GDM1 (cell line): ENCODE results near the gene HSPB1.
"Not testable (repeated sequence)": the region's sequence is repeated elsewhere in the genome, so short reads cannot be mapped to it uniquely, and the experiment has no call there.

Source experiments
- DNase-seq: peaks from one replicate; lab custom pipeline; 2025; lab: John Stamatoyannopoulos, UW

Gene HSPB1

DNA sequence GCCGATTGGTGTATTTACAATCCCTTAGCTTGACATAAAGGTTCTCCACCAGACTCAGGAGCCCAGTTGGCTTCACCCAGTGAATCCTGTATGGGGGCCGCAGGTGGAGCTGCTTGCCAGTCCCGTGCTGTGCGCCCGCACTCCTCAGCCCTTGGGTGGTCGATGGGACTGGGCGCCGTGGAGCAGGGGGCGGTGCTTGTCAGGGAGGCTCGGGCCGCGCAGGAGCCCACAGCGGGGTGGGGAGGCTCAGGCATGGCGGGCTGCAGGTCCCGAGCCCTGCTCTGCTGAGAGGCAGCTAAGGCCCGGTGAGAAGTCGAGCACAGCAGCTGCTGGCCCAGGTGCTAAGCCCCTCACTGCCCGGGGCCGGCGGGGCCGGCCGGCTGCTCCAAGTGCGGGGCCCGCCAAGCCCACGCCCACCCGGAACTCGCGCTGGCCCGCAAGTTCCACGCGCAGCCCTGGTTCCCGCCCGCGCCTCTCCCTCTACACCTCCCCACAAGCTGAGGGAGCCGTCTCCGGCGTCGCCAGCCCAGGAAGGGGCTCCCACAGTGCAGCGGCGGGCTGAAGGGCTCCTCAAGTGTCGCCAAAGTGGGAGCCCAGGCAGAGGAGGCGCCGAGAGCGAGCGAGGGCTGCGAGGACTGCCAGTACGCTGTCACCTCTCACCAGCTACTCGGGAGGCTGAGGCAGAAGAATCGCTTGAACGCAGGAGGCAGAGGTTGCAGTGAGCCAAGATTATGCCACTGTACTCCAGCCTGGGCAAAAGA lies 7.0 kb downstream of the HSPB1 start:
- not testable (repeated sequence) for DNase-seq

- no peak for DNase-seq
Observed at GRCh38 chr7:76310102-76310957, 7.9 kb downstream of the HSPB1 start.

DNA sequence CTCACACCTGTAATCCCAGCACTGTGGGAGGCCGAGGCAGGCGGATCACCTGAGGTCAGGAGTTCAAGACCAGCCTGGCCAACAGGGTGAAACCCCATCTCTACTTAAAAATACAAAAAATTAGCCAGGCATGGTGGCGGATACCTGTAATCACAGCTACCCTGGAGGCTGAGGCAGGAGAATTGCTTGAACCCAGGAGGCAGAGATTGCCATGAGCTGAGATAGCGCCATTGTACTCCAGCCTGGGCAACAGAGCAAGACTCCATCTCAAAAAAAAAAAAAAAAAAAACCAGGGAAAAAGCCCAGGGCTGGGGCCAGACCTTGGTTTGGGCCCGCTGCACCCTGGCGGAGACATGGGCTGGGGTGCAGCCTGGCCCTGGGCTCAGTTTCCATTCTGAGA lies 9.4 kb downstream of the HSPB1 start:
- DNase-seq, result not testable (repeated sequence)

DNA sequence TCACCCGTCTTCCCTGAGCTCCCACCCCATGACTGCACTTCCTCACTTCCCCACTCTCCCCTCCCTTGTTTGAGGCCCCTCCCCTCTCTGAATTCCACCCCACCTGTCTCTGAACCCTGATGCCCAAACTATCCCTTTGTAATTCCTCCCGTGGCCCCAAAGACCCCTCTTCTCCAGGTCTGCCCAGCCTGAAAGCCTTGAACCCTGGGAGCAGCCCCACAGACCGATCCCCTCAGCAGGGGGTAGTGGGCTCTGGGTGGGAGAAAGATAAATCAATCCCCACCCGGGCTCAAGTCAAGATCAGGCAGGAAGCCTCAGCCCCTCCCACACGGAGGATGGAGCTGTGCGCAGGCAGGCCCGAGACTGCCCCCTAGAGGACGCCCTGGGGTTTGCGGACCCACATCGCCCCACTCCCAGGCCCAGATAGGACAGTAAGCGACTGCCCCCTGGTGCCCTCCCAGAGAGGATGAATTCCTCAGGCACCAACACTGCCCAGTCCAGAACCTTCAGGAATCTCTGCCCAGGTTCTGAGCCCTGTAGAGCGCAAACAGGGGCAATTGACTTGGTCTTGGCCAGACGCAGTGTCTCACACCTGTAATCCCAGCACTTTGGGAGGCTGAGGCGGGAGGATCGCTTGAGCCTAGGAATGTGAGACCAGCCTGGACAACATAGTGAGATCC lies 11.7 kb downstream of the HSPB1 start:
- DNase-seq, result peak; percentile 89

GRCh38 chr7:76314740-76315139 lies 12.3 kb downstream of the HSPB1 start:
- DNase-seq, result not testable (repeated sequence)

GRCh38 chr7:76315364-76315763 lies 12.9 kb downstream of the HSPB1 start:
- DNase-seq, result no peak

DNA sequence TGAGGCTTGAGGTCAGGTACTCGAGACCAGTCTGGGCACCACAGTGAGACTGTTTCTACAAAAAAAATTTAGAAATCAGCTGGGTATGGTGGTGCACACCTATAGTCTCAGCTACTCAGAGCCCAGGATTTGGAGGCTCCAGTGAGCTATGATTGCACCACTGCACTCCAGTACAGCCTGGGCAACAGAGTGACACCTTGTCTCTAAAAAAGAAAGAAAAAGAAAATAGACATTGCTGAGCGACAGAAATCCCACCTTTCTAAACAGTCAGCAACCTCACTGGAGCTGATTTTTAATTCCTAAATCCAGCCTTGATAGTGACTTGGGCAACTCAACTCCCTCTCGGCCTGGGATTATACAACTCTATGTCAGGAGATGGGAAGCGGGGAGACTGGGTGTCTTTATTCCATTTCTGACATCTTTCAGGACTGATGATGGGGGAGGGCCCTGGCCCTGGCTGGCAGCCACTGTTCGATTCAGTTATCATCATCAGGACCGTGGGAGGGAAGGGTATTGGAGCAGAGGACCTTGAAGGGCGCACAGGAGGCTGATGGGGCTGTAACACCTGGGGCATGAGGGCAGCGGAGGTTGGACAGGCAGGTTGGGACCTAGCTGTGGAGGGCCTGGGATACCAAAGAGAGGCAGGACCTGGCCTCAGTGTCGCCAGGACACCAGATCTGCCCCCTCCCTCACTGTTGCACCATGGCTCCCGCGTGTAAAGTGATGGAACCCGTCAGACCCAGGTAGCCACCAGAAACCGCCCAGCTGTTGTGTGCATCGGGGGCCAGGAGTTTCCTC lies 14.7 kb downstream of the HSPB1 start:
- no peak for DNase-seq

GRCh38 chr7:76317782-76318487 lies 15.5 kb downstream of the HSPB1 start:
- peak; percentile 92 for DNase-seq

DNA sequence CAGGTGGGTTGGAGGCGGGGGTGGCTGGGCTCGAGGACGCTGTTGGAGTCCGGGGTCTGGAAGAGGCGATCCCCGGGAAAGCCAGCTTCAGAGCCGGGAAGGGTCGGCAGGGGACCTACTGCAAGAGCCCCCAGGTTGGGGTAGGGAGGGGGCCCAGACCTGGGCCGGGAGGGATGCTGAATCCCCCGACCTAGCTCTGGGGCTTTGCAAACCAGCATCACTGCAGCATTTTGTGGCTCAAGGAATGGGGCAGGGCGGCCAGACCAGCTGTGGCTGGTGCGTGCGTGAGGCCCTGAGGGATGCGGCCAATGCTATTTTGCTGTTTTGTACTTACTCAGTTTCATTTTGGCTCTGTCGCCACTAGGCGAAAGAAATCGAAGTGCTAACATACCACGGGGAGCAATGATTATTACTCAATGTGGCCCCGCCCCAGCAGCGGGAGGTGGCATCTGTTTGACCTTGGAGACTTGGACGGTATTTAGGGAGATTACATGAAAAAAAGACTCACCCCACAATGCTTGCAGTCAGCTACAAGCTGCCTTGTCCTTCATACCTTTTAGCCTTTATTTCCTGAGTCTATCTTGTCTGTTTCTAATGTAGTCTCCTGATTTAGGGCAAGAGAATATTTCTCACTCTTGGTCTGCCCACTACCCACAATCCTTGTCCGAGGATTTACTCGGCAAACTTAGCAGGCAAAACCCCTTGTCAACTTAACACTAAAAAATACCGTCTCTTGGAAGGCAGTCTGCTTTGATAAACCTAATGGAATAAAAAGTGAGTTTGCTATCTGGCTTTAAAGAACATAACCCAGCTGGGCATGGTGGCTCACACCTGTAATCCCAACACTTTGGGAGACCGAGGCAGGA lies 16.2 kb downstream of the HSPB1 start:
- peak; percentile 30 for DNase-seq

- no peak for DNase-seq
Observed at GRCh38 chr7:76325092-76325491, 22.6 kb downstream of the HSPB1 start.

- no peak for DNase-seq
Observed at GRCh38 chr7:76325811-76326210, 23.3 kb downstream of the HSPB1 start.

DNA sequence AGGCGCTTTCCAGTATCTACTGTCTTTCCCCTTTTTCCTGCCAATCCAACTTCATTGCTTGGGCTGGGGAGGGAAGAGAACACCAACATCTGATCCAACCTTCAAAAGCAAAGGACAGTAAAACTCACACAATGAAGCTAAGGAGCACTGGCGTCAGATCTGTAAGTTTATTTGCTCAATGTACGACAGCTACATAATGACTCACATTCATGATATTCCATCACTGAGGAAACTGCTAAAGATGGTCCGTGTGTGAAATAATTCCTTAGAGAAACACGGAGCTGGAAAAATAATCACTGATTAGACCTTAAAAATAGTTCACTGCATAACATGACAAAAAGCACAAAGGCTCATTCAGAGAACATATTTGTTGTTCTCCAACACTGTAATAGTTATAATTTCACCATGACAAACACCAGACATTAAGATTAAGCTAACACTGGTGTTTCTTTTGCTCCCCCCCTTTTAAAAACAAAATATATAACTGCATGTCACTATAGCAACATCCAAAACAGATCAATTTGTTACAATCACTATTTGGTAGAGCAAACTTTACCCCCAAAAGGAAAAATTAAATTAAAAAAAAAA lies 24.3 kb downstream of the HSPB1 start:
- DNase-seq, result no peak

GRCh38 chr7:76327610-76328009 lies 25.1 kb downstream of the HSPB1 start:
- peak; percentile 61 for DNase-seq

GRCh38 chr7:76328389-76328788 lies 25.9 kb downstream of the HSPB1 start:
- DNase-seq, result no peak

DNA sequence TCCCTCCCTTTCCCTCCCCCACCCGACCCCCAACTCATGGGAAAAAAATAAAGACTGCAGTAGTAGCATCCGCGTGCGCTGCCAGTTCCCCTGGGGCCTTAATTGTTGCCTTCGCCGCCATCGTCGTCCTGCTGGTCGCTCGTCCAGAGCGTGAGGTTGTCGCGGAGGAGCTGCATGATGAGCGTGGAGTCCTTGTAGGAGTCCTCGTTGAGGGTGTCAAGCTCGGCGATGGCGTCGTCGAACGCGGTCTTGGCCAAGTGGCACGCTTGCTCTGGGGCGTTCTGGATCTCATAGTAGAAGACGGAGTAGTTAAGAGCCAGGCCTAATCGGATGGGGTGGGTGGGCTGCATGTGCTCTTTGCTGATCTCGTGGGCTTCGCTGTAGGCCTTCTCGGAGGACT lies 27.0 kb downstream of the HSPB1 start:
- DNase-seq, result no peak

DNA sequence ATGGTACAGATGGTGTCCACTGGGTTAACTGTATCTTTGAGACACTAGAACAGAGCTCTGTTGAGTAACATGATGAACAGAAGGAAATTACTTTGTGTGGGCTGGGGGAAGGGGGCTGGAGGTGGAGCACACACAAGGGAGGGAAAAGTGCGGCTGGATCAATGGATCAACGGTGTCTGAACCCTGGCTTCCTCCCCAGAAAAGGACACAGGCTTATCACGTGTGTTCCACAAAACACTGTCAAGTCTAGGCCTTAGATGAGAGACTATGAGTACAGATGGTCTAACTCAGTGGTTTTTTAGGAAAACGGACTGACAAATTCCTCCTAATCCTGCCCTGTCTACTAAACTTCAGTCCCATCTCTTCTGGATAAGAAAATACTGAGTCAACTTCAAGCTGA lies 27.8 kb downstream of the HSPB1 start:
- no peak for DNase-seq

- DNase-seq, result no peak
Observed at GRCh38 chr7:76330673-76331072, 28.2 kb downstream of the HSPB1 start.

GRCh38 chr7:76332078-76332477 lies 29.6 kb downstream of the HSPB1 start:
- no peak for DNase-seq

DNA sequence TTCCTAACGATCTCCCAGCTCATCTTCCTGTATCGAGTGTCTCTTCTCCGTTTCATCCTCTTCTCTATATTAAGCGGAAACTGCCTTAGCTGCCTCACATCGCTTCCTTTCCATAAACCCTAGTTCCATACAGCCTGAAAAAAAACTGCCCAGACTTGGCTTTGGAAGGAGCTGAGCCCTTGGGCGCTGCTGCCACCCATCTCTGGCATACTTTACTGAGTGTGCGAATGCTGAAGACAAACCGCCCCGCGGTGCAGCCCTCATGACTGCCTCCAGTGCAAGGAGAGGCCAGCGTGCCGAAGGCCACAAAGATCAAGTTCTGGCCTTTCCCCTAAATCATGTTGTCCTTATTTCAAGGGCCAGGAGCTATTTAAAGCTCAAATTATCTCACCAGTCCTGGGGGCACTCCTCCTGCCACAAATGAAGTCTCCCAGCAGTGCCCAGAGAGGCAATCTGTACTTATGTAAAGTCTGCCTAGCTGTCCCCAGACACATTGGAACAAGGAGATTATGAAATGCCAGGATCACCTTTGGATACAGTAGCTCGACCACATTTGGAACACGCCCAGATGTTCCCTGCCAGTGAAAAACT lies 31.1 kb downstream of the HSPB1 start:
- no peak for DNase-seq
